SK-N-SH (cell line): Measurements from ENCODE around the gene LRIT3. TPM values are rescaled to one million over a fixed set of nuclear protein-coding genes. Genes with fewer than 3 reads are reported as not detected.
"Not testable (repeated sequence)": the region's sequence is repeated elsewhere in the genome, so short reads cannot be mapped to it uniquely, and the experiment has no call there.

Experiments used
- CTCF ChIA-PET: fragments of 300-600, 350-600 bp; formaldehyde crosslinking; extraction: SDS; loops from one replicate; lab custom pipeline; 2021; lab: Yijun Ruan, JAX
- POLR2A ChIA-PET: fragments of 350-600 bp; sonication (Branson Sonifier 250); formaldehyde crosslinking; extraction: SDS; loops from one replicate; lab custom pipeline; 2020; ENCODE audit warnings: antibody characterized with exemption, inconsistent platforms; lab: Yijun Ruan, JAX
- DNase-seq: peaks from one replicate; pipeline ENCODE4 v3.0.0; 2012
- H2AFZ ChIP-seq: fragments of 200-600 bp; sonication (generic); 2 replicates; pipeline ENCODE4 v1.8.1; 2016; ENCODE audit warnings: antibody characterized with exemption, mild to moderate bottlenecking, low read depth
- H3F3A ChIP-seq: fragments of 200-600 bp; sonication (generic); replicated peaks from 2 replicates; pipeline ENCODE3; 2016; ENCODE audit warnings: antibody characterized with exemption, mild to moderate bottlenecking; ENCODE audit not compliant: insufficient read depth
- H3K27ac ChIP-seq, 2 experiments: fragments of 200-500 bp in 1 of 2; fragments of 200-600 bp in 1 of 2; sonication (Bioruptor generic) in 1 of 2; sonication (generic), shearing (Covaris generic) in 1 of 2; 2 replicates each; pipeline versions ENCODE4 v1.5.1 to v1.6.1; 2014 to 2016; ENCODE audit warnings: low read depth in 2 of 2, inconsistent platforms in 1 of 2, low read length in 1 of 2, mild to moderate bottlenecking in 1 of 2, mixed read lengths in 1 of 2
- H3K27me3 ChIP-seq: fragments of 200-600 bp; sonication (generic), shearing (Covaris generic); 2 replicates; pipeline ENCODE4 v1.6.1; 2016; ENCODE audit warnings: mixed run types; ENCODE audit not compliant: insufficient read depth
- H3K36me3 ChIP-seq, 2 experiments: fragments of 200-500 bp in 1 of 2; fragments of 200-600 bp in 1 of 2; sonication (Bioruptor generic) in 1 of 2; sonication (generic) in 1 of 2; replicated peaks in 1 of 2; 2 replicates each; pipeline versions ENCODE3 to v1.5.1; 2014 to 2016; ENCODE audit warnings: low read length in 1 of 2, mild to moderate bottlenecking in 1 of 2; ENCODE audit not compliant: insufficient read depth in 2 of 2, control insufficient read depth in 1 of 2
- H3K4me1 ChIP-seq, 2 experiments: fragments of 200-500 bp in 1 of 2; fragments of 200-600 bp in 1 of 2; sonication (Bioruptor generic) in 1 of 2; sonication (generic), shearing (Covaris generic) in 1 of 2; 2 replicates each; pipeline versions ENCODE4 v1.5.1 to v1.6.1; 2014 to 2016; ENCODE audit warnings: low read depth in 1 of 2, low read length in 1 of 2, mixed run types in 1 of 2; ENCODE audit not compliant: insufficient read depth in 2 of 2, control insufficient read depth in 1 of 2
- H3K4me2 ChIP-seq: fragments of 200-600 bp; sonication (generic), shearing (Covaris generic); 2 replicates; pipeline ENCODE4 v1.6.1; 2017; ENCODE audit warnings: mixed run types
- H3K4me3 ChIP-seq, 2 experiments: fragments of 200-500 bp in 1 of 2; fragments of 200-600 bp in 1 of 2; sonication (Bioruptor generic) in 1 of 2; sonication (generic), shearing (Covaris generic) in 1 of 2; 2 replicates each; pipeline versions ENCODE4 v1.5.1 to v1.8.1; 2014 to 2016; ENCODE audit warnings: low read depth in 2 of 2, inconsistent platforms in 1 of 2, low read length in 1 of 2, mild to moderate bottlenecking in 1 of 2, mixed read lengths in 1 of 2, moderate library complexity in 1 of 2
- H3K79me2 ChIP-seq: fragments of 200-600 bp; sonication (generic); 2 replicates; pipeline ENCODE4 v1.8.1; 2017; ENCODE audit warnings: mild to moderate bottlenecking; ENCODE audit not compliant: insufficient read depth
- H3K9ac ChIP-seq: fragments of 200-600 bp; sonication (generic); 2 replicates; pipeline ENCODE4 v1.6.1; 2017; ENCODE audit warnings: mixed run types
- H3K9me2 ChIP-seq: fragments of 200-600 bp; sonication (generic); 2 replicates; pipeline ENCODE4 v1.6.1; 2017; ENCODE audit warnings: mixed run types
- H3K9me3 ChIP-seq: fragments of 200-600 bp; sonication (generic); 2 replicates; pipeline ENCODE4 v1.6.1; 2017; ENCODE audit warnings: mixed run types, mild to moderate bottlenecking, moderate library complexity
- H4K20me1 ChIP-seq: fragments of 200-600 bp; sonication (generic); 2 replicates; pipeline ENCODE4 v1.6.1; 2017; ENCODE audit warnings: mild to moderate bottlenecking, mixed run types; ENCODE audit not compliant: insufficient read depth
- ELF1 ChIP-seq: IDR thresholded peaks from 2 replicates; pipeline ENCODE4 v1.4.0; 2012
- EP300 ChIP-seq, 2 experiments: IDR thresholded peaks; 2 replicates each; pipeline versions ENCODE4 v1.4.0 to v1.6.1; 2012; ENCODE audit warnings: borderline replicate concordance in 1 of 2, low read depth in 1 of 2, low read length in 1 of 2
- FOSL2 ChIP-seq: IDR thresholded peaks from 2 replicates; pipeline ENCODE4 v1.4.0; 2012; ENCODE audit warnings: low read depth, mild to moderate bottlenecking, moderate library complexity, borderline replicate concordance
- FOXM1 ChIP-seq: IDR thresholded peaks from 2 replicates; pipeline ENCODE4 v1.4.0; 2012; ENCODE audit warnings: low read depth, mild to moderate bottlenecking
- GABPA ChIP-seq: IDR thresholded peaks from 2 replicates; pipeline ENCODE4 v1.4.0; 2012; ENCODE audit warnings: low read depth, mild to moderate bottlenecking
- GATA2 ChIP-seq: sonication (generic); formaldehyde crosslinking; IDR thresholded peaks from 2 replicates; pipeline ENCODE4 v1.5.0; 2020; ENCODE audit warnings: mild to moderate bottlenecking, missing genetic modification reagents
- JUND ChIP-seq: IDR thresholded peaks from 2 replicates; pipeline ENCODE4 v1.4.0; 2012
- MEF2A ChIP-seq: IDR thresholded peaks from 2 replicates; pipeline ENCODE4 v1.4.0; 2012; ENCODE audit warnings: low read depth, borderline replicate concordance
- MXI1 ChIP-seq: IDR thresholded peaks from 2 replicates; pipeline ENCODE4 v1.6.1; 2012; ENCODE audit warnings: mild to moderate bottlenecking, low read depth, low read length, improper control_type of control experiment
- NRF1 ChIP-seq: IDR thresholded peaks from 2 replicates; pipeline ENCODE4 v1.6.1; 2012; ENCODE audit warnings: low read depth, mild to moderate bottlenecking, low read length
- POLR2AphosphoS5 ChIP-seq: IDR thresholded peaks from 2 replicates; pipeline ENCODE4 v1.6.1; 2012; ENCODE audit warnings: low read depth, low read length
- RAD21 ChIP-seq: IDR thresholded peaks from 2 replicates; pipeline ENCODE4 v1.6.1; 2012; ENCODE audit warnings: mild to moderate bottlenecking, low read length
- RCOR1 ChIP-seq: fragments of 150-350 bp; IDR thresholded peaks from 2 replicates; pipeline ENCODE4 v1.6.1; 2017; ENCODE audit warnings: antibody characterized with exemption, low read length
- TAF1 ChIP-seq: IDR thresholded peaks from 2 replicates; pipeline ENCODE4 v1.6.1; 2012; ENCODE audit warnings: low read depth, mild to moderate bottlenecking, low read length, moderate library complexity, borderline replicate concordance
- TCF12 ChIP-seq: IDR thresholded peaks from 2 replicates; pipeline ENCODE4 v1.4.0; 2012
- TEAD4 ChIP-seq: IDR thresholded peaks from 2 replicates; pipeline ENCODE4 v1.4.0; 2012; ENCODE audit warnings: mild to moderate bottlenecking, borderline replicate concordance; ENCODE audit not compliant: insufficient read depth
- WGBS: methylation state at CpG from one replicate; pipeline ENCODE4 v1.1.6; 2017; ENCODE audit warnings: low lambda C conversion rate; 5-methylcytosine and 5-hydroxymethylcytosine counted together
- polyA plus RNA-seq, 3 experiments: library from polyadenylated mRNA; depleted of rRNA; stranded (reverse); fragments of >200 nt; gene quantifications; 2 replicates each; pipeline ENCODE4 v1.2.3, GENCODE V29; 2012
- TF ChIP-seq, protein P1 (sequence below): IDR thresholded peaks from 2 replicates; pipeline ENCODE4 v1.4.0; 2012; ENCODE audit warnings: low read depth, borderline replicate concordance
- TF ChIP-seq, protein P2 (sequence below): IDR thresholded peaks from 2 replicates; pipeline ENCODE4 v1.6.1; 2012; ENCODE audit warnings: mild to moderate bottlenecking, low read depth, low read length, moderate library complexity
- TF ChIP-seq, protein P3 (sequence below): IDR thresholded peaks from 2 replicates; pipeline ENCODE4 v1.4.0; 2012; ENCODE audit warnings: low read depth, borderline replicate concordance
- TF ChIP-seq, protein P4 (sequence below): IDR thresholded peaks from 2 replicates; pipeline ENCODE4; 2012

Gene LRIT3
- polyA plus RNA-seq, 1 of the 3 experiments (the other 2 are of a cell fraction) = not detected

DNA sequence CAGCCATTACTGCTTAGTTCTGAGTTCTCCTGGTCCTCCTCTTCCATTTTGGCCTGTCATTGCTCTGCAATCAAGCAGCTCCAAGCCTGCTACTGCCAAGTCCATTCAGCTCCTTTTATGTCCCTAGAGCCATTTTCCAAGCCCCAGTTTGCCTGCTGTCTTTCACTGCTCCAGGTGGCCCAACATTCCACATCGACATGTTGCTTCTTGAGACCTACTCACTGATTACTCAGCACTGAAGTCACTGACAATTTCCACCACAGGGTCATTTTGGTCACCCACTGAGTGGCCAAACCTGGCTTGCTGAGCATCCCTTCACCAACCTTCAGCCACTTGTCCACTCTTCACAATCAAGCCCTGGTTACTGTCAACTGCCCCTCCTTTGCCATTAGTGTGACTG lies 27.2 kb downstream of the LRIT3 start:
- H3K4me2 ChIP-seq = no peak overlapping the region
- ChIA-PET CTCF (no interaction called here), POLR2A (no interaction called here)
- DNase-seq = no peak
- no peak overlapping the region for H3K4me3 ChIP-seq
- no peaks in the 10 kb centered on the region for H3K9me2 ChIP-seq
- no peaks in the 10 kb centered on the region for H3K4me1 ChIP-seq
- H3K9me3 ChIP-seq = no peaks in the 10 kb centered on the region
- H4K20me1 ChIP-seq = no peaks in the 10 kb centered on the region
- H3F3A ChIP-seq = no peaks in the 10 kb centered on the region
- peaks cover 11% of the 10 kb centered on the region; the same call in 1 of the 2 replicates for H3K27me3 ChIP-seq
- 22% methylated on average over 1 of the region's 1 CpG for WGBS
- no peak overlapping the region for H3K9ac ChIP-seq
- TF ChIP-seq RCOR1 (no peak), MXI1 (no peak), GATA2 (CRISPR knock-in tag) (no peak), NRF1 (no peak), TEAD4 (no peak), TAF1 (no peak), FOSL2 (no peak), ELF1 (no peak), RAD21 (no peak), MEF2A (no peak), EP300 (IDR thresholded peaks at IDR 0.05; ENCODE audit: borderline replicate concordance in 1 of 2, low read depth in 1 of 2, low read length in 1 of 2) (no peak), FOXM1 (no peak), POLR2AphosphoS5 (no peak), TCF12 (no peak), GABPA (no peak), JUND (no peak)
- TF ChIP-seq, protein P1, sequence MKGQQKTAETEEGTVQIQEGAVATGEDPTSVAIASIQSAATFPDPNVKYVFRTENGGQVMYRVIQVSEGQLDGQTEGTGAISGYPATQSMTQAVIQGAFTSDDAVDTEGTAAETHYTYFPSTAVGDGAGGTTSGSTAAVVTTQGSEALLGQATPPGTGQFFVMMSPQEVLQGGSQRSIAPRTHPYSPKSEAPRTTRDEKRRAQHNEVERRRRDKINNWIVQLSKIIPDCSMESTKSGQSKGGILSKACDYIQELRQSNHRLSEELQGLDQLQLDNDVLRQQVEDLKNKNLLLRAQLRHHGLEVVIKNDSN = no peak
- TF ChIP-seq, protein P2, sequence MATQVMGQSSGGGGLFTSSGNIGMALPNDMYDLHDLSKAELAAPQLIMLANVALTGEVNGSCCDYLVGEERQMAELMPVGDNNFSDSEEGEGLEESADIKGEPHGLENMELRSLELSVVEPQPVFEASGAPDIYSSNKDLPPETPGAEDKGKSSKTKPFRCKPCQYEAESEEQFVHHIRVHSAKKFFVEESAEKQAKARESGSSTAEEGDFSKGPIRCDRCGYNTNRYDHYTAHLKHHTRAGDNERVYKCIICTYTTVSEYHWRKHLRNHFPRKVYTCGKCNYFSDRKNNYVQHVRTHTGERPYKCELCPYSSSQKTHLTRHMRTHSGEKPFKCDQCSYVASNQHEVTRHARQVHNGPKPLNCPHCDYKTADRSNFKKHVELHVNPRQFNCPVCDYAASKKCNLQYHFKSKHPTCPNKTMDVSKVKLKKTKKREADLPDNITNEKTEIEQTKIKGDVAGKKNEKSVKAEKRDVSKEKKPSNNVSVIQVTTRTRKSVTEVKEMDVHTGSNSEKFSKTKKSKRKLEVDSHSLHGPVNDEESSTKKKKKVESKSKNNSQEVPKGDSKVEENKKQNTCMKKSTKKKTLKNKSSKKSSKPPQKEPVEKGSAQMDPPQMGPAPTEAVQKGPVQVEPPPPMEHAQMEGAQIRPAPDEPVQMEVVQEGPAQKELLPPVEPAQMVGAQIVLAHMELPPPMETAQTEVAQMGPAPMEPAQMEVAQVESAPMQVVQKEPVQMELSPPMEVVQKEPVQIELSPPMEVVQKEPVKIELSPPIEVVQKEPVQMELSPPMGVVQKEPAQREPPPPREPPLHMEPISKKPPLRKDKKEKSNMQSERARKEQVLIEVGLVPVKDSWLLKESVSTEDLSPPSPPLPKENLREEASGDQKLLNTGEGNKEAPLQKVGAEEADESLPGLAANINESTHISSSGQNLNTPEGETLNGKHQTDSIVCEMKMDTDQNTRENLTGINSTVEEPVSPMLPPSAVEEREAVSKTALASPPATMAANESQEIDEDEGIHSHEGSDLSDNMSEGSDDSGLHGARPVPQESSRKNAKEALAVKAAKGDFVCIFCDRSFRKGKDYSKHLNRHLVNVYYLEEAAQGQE = no peak
- TF ChIP-seq, protein P3, sequence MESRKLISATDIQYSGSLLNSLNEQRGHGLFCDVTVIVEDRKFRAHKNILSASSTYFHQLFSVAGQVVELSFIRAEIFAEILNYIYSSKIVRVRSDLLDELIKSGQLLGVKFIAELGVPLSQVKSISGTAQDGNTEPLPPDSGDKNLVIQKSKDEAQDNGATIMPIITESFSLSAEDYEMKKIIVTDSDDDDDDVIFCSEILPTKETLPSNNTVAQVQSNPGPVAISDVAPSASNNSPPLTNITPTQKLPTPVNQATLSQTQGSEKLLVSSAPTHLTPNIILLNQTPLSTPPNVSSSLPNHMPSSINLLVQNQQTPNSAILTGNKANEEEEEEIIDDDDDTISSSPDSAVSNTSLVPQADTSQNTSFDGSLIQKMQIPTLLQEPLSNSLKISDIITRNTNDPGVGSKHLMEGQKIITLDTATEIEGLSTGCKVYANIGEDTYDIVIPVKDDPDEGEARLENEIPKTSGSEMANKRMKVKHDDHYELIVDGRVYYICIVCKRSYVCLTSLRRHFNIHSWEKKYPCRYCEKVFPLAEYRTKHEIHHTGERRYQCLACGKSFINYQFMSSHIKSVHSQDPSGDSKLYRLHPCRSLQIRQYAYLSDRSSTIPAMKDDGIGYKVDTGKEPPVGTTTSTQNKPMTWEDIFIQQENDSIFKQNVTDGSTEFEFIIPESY = no peak
- TF ChIP-seq, protein P4, sequence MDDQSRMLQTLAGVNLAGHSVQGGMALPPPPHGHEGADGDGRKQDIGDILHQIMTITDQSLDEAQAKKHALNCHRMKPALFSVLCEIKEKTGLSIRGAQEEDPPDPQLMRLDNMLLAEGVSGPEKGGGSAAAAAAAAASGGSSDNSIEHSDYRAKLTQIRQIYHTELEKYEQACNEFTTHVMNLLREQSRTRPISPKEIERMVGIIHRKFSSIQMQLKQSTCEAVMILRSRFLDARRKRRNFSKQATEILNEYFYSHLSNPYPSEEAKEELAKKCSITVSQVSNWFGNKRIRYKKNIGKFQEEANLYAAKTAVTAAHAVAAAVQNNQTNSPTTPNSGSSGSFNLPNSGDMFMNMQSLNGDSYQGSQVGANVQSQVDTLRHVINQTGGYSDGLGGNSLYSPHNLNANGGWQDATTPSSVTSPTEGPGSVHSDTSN = no peak
- no peak overlapping the region for H3K27ac ChIP-seq
- H3K79me2 ChIP-seq = no peaks in the 10 kb centered on the region
- H2AFZ ChIP-seq = no peak overlapping the region
- H3K36me3 ChIP-seq = no peaks in the 10 kb centered on the region

DNA sequence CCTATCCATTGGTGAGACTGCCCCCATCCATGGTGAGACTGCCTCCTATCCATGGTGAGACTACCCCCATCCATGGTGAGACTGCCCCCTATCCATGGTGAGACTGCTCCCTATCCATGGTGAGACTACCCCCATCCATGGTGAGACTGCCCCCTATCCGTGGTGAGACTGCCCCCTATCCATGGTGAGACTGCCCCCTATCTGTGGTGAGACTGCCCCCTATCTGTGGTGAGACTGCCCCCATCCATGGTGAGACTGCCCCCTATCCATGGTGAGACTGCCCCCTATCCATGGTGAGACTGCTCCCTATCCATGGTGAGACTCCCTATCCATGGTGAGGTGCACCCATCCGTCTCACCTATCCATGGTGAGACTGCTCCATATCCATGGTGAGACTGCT lies 27.6 kb downstream of the LRIT3 start:
- H3K9me2 ChIP-seq, H3K4me2 ChIP-seq, H3K9me3 ChIP-seq, H2AFZ ChIP-seq, DNase-seq, H3K36me3 ChIP-seq, H3K4me1 ChIP-seq, CTCF ChIA-PET, H3K27ac ChIP-seq, POLR2A ChIA-PET, H3K4me3 ChIP-seq, H4K20me1 ChIP-seq, H3K9ac ChIP-seq, H3F3A ChIP-seq, H3K79me2 ChIP-seq: not testable (repeated sequence)
- WGBS = 0% methylated on average over 2 of the region's 2 CpGs
- peaks cover 11% of the 10 kb centered on the region; the same call in 1 of the 2 replicates for H3K27me3 ChIP-seq
